ENCODE results near the gene NHLRC3. TPM values are rescaled to one million over a fixed set of nuclear protein-coding genes. Genes with fewer than 3 reads are reported as not detected.

The NHLRC3 gene
- total and polyA plus RNA-seq, 2 of the 8 experiments (the other 6 are each of a cell fraction or from before 2014, with no cell fraction given): 13.1 to 16.9 TPM

- TF ChIP-seq FOSL1 (IDR thresholded peaks at IDR 0.05; ENCODE audit: insufficient read depth, low read depth, low read length) (no peak), CBX8 (IDR thresholded peaks at IDR 0.05; ENCODE audit: borderline replicate concordance, low read depth, low read length) (no peak)
Observed at GRCh38 chr13:38990693-38991092, 47.6 kb upstream of the NHLRC3 start, which contains the start of gene STOML3 (continued).
